GM21526 (cell line): ENCODE measurements around the gene COL23A1.
"Not testable (repeated sequence)": the region's sequence is repeated elsewhere in the genome, so short reads cannot be mapped to it uniquely, and the experiment has no call there.

Experiments
- ATAC-seq: cut with Tn5 transposase; IDR thresholded peaks from one replicate; pipeline ENCODE4 v1.9.1; 2021; ENCODE audit warnings: moderate library complexity; ENCODE audit not compliant: unreplicated experiment, low FRiP score

The COL23A1 gene

GRCh38 chr5:178239626-178240301 lies 350.4 kb downstream of the COL23A1 start:
- ATAC-seq = not testable (repeated sequence)

DNA sequence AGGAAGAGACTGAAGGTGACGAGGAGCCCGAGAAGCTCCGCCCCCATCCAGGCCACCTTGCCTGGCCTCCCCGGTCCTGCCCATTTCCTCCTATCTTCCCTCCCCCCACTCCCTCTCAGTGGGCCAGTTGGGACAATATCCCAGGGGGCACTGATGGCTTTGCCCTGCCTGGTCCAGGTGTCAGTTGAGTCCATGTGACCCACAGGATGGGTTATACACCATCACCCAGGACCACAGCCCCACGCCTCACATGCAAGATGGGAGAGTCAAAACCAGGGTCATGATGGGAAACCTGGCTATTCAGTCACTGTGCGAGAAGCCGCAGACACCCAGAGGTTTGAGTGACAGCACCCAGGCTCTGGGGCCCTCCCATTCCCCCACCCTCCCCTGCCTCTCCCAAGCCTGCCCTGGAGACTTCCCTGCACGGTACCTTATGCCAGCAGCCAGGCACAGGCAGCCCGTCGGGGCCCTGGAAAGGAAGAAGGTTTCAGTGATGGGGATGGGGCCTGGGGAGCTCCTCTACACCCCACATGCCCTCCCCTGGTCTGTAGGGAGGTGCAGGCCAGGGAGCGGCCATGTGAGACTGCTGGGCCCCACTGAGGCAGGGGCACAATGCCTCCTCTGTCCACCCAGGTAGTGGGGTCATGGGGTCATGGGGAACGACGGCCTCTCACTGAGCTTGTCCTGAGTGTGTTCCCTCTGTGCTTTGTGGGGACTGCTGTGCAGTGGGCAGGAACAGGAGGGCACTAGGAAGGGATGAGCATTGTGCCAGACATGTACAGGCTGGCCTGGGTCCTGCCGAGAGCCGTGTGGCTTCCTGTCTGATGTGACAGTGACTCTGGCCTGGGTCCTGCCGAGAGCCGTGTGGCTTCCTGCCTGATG lies 351.2 kb downstream of the COL23A1 start:
- no peak for ATAC-seq

DNA sequence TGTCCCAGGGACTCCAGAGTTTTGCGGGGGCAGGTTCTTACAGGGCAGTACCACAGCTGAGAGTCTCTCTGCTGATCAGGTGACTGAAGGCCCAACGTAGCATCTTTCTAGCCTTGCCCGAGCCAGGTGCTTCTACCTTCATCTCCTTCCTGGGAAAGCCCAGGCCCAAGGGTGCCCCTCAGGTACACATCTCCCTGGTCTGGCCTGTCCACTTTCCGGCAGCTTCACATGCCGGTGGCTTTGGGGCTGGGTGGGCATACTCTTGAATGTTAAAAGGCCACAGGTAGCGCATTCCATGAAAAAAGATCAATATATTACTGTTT lies 351.9 kb downstream of the COL23A1 start:
- ATAC-seq = no peak

GRCh38 chr5:178237431-178238312 lies 352.5 kb downstream of the COL23A1 start:
- no peak for ATAC-seq

- ATAC-seq = no peak
Measured at GRCh38 chr5:178236679-178237078, 353.5 kb downstream of the COL23A1 start.

DNA sequence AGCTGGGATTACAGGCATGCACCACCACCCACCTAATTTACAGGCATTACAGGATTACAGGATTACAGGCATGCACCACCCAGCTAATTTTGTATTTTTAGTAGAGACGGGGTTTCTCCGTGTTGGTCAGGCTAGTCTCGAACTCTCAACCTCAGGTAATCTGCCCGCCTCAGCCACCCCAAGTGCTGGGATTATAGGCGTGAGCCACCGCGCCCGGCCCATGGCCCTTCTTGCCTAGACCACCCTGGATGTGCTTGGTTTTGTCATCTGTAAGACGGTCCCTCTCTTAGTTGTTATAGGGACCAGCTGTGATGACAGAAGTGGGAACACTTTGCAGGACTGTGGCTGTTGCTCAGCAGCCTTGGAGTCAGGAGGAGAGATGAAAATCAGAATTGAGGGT lies 354.1 kb downstream of the COL23A1 start:
- no peak for ATAC-seq

GRCh38 chr5:178235588-178235974 lies 354.6 kb downstream of the COL23A1 start:
- no peak for ATAC-seq

DNA sequence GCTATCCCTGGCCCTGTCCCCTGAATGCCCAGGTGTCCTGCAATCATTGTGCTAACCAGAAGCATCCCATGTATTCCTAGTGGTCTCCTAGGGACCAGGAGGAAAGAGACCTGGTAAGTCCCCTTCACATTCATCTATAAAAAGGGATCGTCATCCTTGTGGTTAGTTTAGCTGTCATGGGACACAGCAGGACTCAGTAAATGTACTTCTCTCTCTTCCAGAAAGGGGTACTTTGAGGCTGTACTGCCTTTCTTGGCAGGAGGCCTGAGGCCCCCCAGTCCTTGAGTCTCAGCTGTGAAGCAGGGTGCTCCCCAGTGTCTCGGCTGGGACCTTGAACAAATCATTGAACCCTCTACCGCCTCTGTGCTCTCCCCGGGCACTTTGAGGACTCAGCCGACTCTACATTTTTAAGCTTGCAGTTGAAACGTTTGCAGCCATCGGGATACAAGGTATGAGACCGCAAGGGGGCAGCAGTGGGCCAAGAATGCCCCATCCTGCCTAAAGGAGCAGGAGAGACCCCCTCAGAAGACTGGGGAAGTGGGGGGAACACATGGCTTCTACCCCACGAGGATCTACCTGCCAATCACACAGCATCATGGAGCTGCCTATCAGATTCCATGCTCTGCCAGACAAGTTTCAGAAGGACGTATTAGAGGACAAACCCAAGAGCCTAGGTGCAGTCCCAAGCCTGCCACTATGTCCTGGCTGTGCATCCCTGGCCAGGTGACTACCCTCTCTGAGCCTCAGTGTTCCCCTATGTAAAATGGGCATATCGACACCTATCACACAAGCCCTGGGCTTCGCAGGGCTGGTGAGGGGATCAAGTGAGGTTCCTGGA lies 355.2 kb downstream of the COL23A1 start:
- ATAC-seq = peak; percentile 36

GRCh38 chr5:178234121-178234749 lies 356.0 kb downstream of the COL23A1 start:
- ATAC-seq = no peak

DNA sequence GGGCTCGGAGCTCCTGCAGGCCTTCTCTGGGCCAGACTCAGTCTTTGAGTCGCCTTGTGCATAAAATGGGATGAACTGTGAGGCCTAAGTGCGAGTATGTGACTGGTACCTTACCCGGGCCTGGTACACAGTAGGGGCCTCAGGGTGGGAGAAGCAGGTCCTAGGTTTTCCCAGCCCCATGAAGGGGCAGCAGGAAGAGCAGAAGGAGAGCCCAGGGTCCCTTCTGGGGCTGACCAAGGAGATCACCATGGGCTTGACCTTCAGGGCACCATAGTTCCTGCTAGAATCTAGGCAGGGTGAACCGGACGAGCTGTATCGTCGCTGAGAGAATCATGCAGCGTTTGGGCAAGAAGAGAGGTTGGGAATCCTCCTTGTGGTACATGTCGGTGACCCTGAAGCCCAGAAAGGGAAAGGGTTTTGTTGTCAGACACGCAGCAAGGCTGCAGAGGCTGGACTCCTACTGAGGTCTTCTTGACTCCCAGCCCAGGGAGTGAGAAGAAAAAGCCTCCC lies 357.2 kb downstream of the COL23A1 start:
- no peak for ATAC-seq

- peak; percentile 51 for ATAC-seq
Measured at GRCh38 chr5:178232124-178232919, 357.9 kb downstream of the COL23A1 start, which contains the start of gene PHYKPL. Gene PHYKPL, minus strand, starts transcription at chr5:178232802. Its CDS starts 252 bp downstream, at chr5:178232550.

- no peak for ATAC-seq
Measured at GRCh38 chr5:178231539-178232123, 358.6 kb downstream of the COL23A1 start.

- ATAC-seq = no peak
Measured at GRCh38 chr5:178230879-178231538, 359.2 kb downstream of the COL23A1 start.

- no peak for ATAC-seq
Measured at GRCh38 chr5:178229861-178230260, 360.3 kb downstream of the COL23A1 start.

DNA sequence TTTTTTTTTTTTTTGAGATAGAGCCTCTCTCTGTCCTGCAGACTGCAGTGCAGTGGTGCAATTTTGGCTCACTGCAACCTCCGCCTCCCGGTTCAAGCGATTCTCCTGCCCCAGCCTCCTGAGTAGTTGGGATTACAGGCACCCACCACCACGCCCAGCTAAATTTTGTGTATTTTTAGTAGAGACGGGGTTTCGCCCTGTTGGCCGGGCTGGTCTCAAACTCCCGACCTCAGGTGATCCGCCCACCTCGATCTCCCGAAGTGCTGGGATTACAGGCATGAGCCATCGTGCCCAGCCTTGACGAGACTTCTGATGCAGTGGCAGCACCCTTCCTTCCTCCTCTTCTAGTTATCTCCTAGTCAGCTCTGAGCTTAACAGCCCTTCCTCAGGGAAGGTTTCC lies 361.1 kb downstream of the COL23A1 start:
- not testable (repeated sequence) for ATAC-seq

DNA sequence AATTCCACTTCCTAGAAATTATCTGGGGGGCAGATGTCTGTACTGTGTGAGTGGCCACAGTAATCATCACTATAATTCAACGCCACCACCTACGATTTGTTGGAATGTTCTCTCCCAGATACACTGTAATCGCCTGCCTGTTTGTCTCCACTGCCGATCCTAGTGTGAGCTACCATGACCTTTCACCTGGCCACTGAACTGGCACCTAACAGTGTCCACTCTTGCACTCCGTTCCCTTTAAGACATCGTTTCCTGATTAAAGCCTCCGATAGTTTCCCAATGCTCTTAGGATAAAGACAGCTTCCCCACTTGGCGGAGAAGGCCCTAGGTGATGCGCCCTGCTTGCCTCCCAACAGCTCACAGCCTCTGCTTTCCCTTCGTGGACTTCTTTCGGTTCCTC lies 361.6 kb downstream of the COL23A1 start:
- no peak for ATAC-seq

GRCh38 chr5:178227929-178228328 lies 362.3 kb downstream of the COL23A1 start:
- no peak for ATAC-seq
